PC-9 (cell line): ENCODE results near the gene CD93. TPM values are rescaled to one million over a fixed set of nuclear protein-coding genes. Genes with fewer than 3 reads are reported as not detected.

Source experiments
- BruUV-seq: library from RNA; stranded (reverse); fragments of 400-500 nt; replicated peaks from 2 replicates; lab custom pipeline; 2021; lab: Mats Ljungman, UMichigan
- CTCF ChIA-PET: fragments of 300-600 bp; sonication (Branson Sonifier 250); formaldehyde crosslinking; loops from one replicate; lab custom pipeline; 2022; ENCODE audit warnings: antibody characterized with exemption; lab: Charles Lee
- POLR2A ChIA-PET: fragments of 300-600 bp; sonication (Branson Sonifier 250); formaldehyde crosslinking; loops from one replicate; lab custom pipeline; 2022; ENCODE audit warnings: antibody characterized with exemption; ENCODE audit not compliant: unreplicated experiment; lab: Charles Lee
- DNase-seq, 2 experiments: peaks; one replicate each; pipeline versions ENCODE4 v3.0.0 to v3.0.0-alpha.2; 2015 to 2022; ENCODE audit warnings: mixed read lengths in 1 of 2
- H2AFZ ChIP-seq: fragments of 200-600 bp; sonication (generic); 2 replicates; pipeline ENCODE4 v1.8.1; 2017; ENCODE audit warnings: antibody characterized with exemption
- H3F3A ChIP-seq: fragments of 200-600 bp; sonication (generic); 2 replicates; pipeline ENCODE4 v1.8.1; 2017; ENCODE audit warnings: antibody characterized with exemption, mild to moderate bottlenecking, low read depth; ENCODE audit not compliant: insufficient read depth
- H3K27ac ChIP-seq: fragments of 200-600 bp; sonication (generic); 2 replicates; pipeline ENCODE4 v1.6.1; 2016; ENCODE audit warnings: mixed run types
- H3K27me3 ChIP-seq: fragments of 200-600 bp; sonication (generic); 2 replicates; pipeline ENCODE4 v1.6.1; 2016; ENCODE audit warnings: low read depth, mixed run types; ENCODE audit not compliant: insufficient read depth
- H3K36me3 ChIP-seq: fragments of 200-600 bp; sonication (generic); 2 replicates; pipeline ENCODE4 v1.6.1; 2016; ENCODE audit warnings: low read depth, mixed run types
- H3K4me1 ChIP-seq: fragments of 200-600 bp; sonication (generic); replicated peaks from 2 replicates; pipeline ENCODE4 v1.6.1; 2016; ENCODE audit warnings: mixed run types; ENCODE audit not compliant: insufficient read depth
- H3K4me2 ChIP-seq: fragments of 200-600 bp; sonication (generic); 2 replicates; pipeline ENCODE4 v1.6.1; 2017; ENCODE audit warnings: mixed run types
- H3K4me3 ChIP-seq: fragments of 200-600 bp; sonication (generic); 2 replicates; pipeline ENCODE4 v1.6.1; 2016; ENCODE audit warnings: mixed run types
- H3K79me2 ChIP-seq: fragments of 200-600 bp; sonication (generic); 2 replicates; pipeline ENCODE4 v1.6.1; 2017; ENCODE audit warnings: low read depth, mixed run types
- H3K9me2 ChIP-seq: fragments of 200-600 bp; sonication (generic); 2 replicates; pipeline ENCODE4 v1.8.1; 2017; ENCODE audit warnings: mild to moderate bottlenecking; ENCODE audit not compliant: insufficient read depth
- H3K9me3 ChIP-seq: fragments of 200-600 bp; sonication (generic); 2 replicates; pipeline ENCODE4 v1.8.1; 2016; ENCODE audit warnings: low read depth; ENCODE audit not compliant: insufficient read depth
- H4K20me1 ChIP-seq: fragments of 200-600 bp; sonication (generic); 2 replicates; pipeline ENCODE4 v1.8.1; 2017; ENCODE audit not compliant: insufficient read depth
- CTCF ChIP-seq: fragments of 200-600 bp; sonication (generic); conservative IDR thresholded peaks from 2 replicates; pipeline ENCODE4 v1.6.1; 2017; ENCODE audit warnings: mixed run types, antibody characterized with exemption, mild to moderate bottlenecking, moderate library complexity
- EZH2 ChIP-seq: fragments of 200-600 bp; sonication (generic); IDR thresholded peaks from 2 replicates; pipeline ENCODE4 v1.8.0; 2017; ENCODE audit warnings: antibody characterized with exemption, low read depth
- intact Hi-C: fragments of 100-400 bp; cut with micrococcal nuclease; formaldehyde crosslinking; loops from one replicate; pipeline ENCODE4 v1.10.0; 2022; ENCODE audit not compliant: unreplicated experiment
- total RNA-seq: library from RNA; stranded (reverse); gene quantifications from 2 replicates; pipeline ENCODE4 v1.2.3, GENCODE V29; 2021

CD93 gene
- total RNA-seq, 1 experiment from 2014 or later, result 0.07 TPM

GRCh38 chr20:23078351-23079015 lies 7.6 kb downstream of the CD93 start:
- intact Hi-C loops, result no loop called here
- Histone ChIP-seq H2AFZ (no peak overlapping the region), H3K36me3 (no peaks in the 10 kb centered on the region), H3K79me2 (no peaks in the 10 kb centered on the region), H3F3A (peaks cover 5% of the 10 kb centered on the region; the same call in 1 of the 2 replicates), H3K27me3 (no peaks in the 10 kb centered on the region), H3K4me2 (no peak overlapping the region), H3K9me2 (no peaks in the 10 kb centered on the region), H4K20me1 (no peaks in the 10 kb centered on the region), H3K4me3 (no peak overlapping the region), H3K4me1 (no peaks in the 10 kb centered on the region), H3K27ac (no peak overlapping the region), H3K9me3 (no peaks in the 10 kb centered on the region)
- ChIA-PET CTCF (no interaction called here), POLR2A (no interaction called here)
- BruUV-seq, result no TSS peak
- no peak for DNase-seq
- TF ChIP-seq CTCF (no peak), EZH2 (no peak)

GRCh38 chr20:23077277-23077676 lies 8.8 kb downstream of the CD93 start:
- POLR2A ChIA-PET, result no interaction called here
- Histone ChIP-seq H3K79me2 (no peaks in the 10 kb centered on the region), H3K36me3 (no peaks in the 10 kb centered on the region), H3F3A (no peaks in the 10 kb centered on the region), H3K4me1 (no peaks in the 10 kb centered on the region), H3K9me3 (no peaks in the 10 kb centered on the region), H3K9me2 (no peaks in the 10 kb centered on the region), H3K27me3 (no peaks in the 10 kb centered on the region), H3K27ac (no peak overlapping the region), H2AFZ (no peak overlapping the region), H4K20me1 (no peaks in the 10 kb centered on the region), H3K4me2 (no peak overlapping the region), H3K4me3 (no peak overlapping the region)
- no peak for TF ChIP-seq EZH2
- no peak for TF ChIP-seq CTCF
- no TSS peak for BruUV-seq
- intact Hi-C loops, result no loop called here
- CTCF ChIA-PET, result no interaction called here
- DNase-seq, result no peak

GRCh38 chr20:23074052-23074451 lies 12.1 kb downstream of the CD93 start:
- BruUV-seq, result no TSS peak

More at GRCh38 chr20:23074052-23074451, 12.1 kb downstream of the CD93 start:
- TF ChIP-seq EZH2, result no peak
- no peak for TF ChIP-seq CTCF
- intact Hi-C loops, result no loop called here
- no peaks in the 10 kb centered on the region for H3K9me3 ChIP-seq
- no peak overlapping the region for H3K27ac ChIP-seq
- no peaks in the 10 kb centered on the region for H3K27me3 ChIP-seq
- no peaks in the 10 kb centered on the region for H3F3A ChIP-seq
- no peak overlapping the region for H3K4me2 ChIP-seq
- H3K36me3 ChIP-seq, result no peaks in the 10 kb centered on the region
- no peak overlapping the region for H2AFZ ChIP-seq
- POLR2A ChIA-PET, result no interaction called here
- no peaks in the 10 kb centered on the region for H3K4me1 ChIP-seq
- CTCF ChIA-PET, result no interaction called here
- no peak for DNase-seq
- H4K20me1 ChIP-seq, result no peaks in the 10 kb centered on the region
- no peaks in the 10 kb centered on the region for H3K79me2 ChIP-seq
- H3K9me2 ChIP-seq, result no peaks in the 10 kb centered on the region
- H3K4me3 ChIP-seq, result no peak overlapping the region
